HG03103 (cell line): ENCODE data around the gene SCAANT1.

Source experiments
- ATAC-seq: cut with Tn5 transposase; IDR thresholded peaks from one replicate; pipeline ENCODE4 v1.9.1; 2021; ENCODE audit warnings: low read depth; ENCODE audit not compliant: unreplicated experiment

Gene SCAANT1

DNA sequence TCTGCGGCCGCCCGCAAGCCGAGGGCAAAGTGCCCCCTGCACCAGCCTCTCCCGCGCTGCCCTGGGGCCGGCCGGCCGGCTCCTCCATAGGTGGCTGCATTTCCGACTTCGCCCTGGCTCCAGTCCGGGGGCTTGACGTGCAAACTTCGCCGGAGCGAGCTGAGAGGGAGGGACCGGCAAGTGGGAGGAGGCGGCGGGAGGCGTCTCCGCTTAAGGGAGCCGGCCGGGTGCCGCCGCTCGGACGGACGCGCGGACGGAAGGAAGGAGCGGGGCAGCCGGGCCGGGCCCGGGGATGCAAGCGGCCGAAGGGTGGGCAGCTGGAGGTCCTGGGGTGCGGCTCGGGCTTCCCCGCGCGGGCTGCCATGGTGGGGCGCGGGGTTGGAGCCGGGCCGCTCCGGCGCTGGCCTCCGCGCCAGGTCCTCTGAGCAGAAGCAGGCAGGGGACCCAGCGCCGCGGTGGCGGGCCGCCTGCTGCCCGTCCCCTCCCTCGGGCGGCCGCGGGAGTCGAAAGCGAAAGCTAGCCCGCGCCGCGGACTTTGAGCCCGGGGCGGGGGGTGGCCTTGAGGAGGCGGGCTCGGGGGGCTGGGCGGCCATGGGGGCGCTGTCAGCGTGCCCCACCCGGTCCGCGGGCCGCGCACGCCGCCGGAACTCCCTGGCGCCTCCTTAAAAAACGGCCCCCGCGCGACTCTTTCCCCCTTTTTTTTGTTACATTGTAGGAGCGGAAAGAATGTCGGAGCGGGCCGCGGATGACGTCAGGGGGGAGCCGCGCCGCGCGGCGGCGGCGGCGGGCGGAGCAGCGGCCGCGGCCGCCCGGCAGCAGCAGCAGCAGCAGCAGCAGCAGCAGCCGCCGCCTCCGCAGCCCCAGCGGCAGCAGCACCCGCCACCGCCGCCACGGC is at the start of gene SCAANT1:
Gene SCAANT1, minus strand, starts transcription at position 511 of the 895 bp plus-strand sequence.
- peak; percentile 67 for ATAC-seq

GRCh38 chr3:63961891-63962290 is 49.7 kb upstream of the SCAANT1 start:
- no peak for ATAC-seq

- ATAC-seq = no peak
Observed at GRCh38 chr3:63960048-63960711, 48.0 kb upstream of the SCAANT1 start.

DNA sequence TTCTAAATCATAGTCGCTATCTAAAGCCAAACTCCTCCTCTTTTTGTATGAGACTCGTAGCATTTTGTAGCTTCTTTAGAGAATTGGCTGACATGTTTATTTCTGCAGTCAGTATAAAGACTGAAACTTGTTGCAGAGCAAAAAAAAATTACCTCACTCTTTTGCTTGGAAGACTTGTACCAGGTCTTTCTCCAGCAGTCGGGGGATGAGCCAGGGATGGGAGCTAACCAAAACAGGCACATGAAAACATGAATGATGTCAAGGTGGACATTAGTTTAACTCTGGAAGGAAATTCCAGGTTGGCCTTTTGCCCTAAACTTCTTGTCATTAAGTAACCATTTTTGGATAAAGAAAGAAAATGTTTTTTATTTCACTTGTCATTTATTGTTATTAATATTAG is 47.0 kb upstream of the SCAANT1 start:
- no peak for ATAC-seq

DNA sequence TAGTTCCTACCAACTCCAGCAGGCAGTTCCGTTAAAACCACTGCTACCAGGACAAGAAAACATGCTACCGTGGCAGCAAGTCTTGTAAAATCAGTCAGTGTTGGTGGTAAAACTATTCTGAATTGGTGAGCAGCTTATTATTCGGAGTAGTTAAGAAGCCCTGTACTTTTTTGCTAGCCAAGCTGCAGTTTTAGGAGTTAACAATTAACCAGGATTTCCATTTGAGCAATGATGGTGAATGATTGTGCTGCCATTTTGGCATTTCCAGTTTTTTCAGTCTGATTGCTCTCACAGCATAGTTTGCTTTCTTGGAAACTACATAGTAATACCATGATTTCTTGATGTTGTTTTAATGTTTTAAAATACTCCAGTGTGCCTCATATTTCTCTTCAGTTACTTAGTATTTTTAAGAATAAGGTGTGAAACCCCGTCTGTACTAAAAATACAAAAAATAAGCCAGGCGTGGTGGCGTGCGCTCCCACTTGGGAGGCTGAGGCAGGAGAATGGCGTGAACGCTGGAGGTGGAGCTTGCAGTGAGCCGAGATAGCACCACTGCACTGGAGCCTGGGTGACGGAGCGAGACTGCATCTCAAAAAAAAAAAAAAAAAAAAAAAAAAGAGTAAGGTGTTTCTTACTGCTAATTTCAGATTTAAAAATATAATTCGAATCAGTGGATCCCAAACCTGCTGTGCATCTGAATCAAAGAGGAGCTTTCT is 43.8 kb upstream of the SCAANT1 start:
- no peak for ATAC-seq

DNA sequence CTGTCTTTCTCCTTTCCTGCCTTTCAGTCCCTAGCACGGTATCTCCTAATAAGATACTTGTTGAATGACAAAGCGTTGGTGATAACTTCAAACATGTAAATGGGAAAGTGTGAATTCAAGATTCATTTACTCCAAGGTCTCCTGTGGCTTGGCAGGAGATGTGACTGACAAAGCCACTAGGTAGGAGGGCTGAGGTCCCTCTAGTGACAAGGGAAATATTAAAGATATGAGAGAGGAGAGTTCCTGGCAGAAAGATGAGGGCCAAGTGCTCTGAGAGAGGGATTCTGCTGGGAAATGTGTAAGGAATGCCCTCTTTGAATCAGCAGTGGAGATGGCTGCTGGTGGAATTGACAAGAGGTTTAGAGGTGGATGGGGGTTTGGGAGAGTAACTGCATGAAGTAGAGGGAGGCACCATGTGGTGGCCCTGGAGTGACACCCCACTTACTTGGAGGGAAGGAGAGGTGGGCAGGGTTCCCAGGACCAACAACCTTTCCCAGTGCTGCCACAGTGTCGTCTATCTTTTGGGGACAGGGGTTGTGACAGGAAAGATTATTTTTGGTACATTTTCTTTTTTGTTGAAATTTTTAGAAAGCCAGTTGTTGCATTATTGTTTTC is 43.0 kb upstream of the SCAANT1 start:
- no peak for ATAC-seq

DNA sequence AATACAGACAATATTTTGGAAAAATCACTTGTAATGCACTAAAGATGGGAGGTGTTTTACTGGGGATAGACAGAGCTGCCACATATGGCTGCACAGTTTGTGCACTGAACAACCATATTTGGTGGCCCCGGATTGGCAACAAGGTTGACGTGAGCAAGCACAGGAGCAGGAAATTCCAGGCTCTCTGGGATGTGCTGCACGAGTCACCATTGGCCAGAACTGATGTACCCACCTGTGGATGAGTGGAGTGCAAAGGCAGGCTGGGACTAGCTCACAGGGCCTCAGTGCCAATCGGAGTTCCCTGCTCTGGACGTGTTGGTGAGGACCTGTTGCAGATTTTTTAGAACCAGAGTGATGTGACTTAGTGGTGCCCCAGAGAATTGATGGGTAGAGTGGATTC is 42.0 kb upstream of the SCAANT1 start:
- no peak for ATAC-seq

DNA sequence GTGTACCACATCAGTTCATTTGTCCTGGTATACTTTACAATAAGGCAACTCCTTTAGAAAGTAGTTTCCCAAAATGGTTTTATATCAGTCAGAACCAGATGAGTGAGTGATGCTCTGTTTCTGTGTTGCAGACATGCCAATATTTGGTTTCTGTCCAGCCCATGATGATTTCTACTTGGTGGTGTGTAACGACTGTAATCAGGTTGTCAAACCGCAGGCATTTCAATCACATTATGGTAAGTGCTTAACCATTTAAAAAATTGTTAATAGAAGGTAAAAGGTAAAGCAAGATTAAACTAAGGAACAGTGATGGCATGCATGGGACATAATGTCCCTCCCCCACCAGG is 40.0 kb upstream of the SCAANT1 start:
- ATAC-seq = no peak

DNA sequence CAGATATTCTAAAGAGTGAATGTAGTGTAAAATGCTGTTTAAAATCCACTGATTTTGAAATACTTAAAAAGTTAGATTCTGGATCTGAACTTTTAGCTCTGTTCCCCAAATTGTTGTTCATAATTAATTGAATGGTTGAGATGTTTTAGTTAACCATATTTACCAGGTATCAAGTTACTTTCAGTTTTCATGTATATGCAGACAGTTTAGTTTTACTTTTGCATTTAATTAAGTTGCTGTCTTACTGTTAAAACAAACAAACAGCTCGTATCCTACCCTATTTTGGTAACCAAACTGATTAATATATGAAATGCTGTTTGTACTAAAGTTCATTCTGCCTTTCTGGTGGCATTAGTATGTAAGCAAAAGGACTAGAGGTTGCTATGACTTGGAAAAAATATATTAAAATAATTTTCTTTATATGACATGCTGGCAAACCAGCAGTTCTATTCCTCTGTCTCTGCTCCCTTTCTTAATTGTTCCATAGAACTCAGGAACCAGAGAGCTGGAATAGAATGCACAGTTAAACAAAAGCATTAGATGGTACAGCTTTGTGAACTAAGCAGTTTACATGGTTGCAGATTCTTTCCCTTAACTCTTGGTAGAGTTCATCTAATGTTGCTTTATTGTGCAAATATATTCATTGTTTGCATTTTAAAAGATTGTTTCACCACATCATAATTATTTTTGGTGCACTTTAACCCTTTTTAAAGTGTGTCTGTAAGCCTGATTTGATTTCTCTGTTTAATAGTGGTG is 39.5 kb upstream of the SCAANT1 start:
- ATAC-seq = no peak

DNA sequence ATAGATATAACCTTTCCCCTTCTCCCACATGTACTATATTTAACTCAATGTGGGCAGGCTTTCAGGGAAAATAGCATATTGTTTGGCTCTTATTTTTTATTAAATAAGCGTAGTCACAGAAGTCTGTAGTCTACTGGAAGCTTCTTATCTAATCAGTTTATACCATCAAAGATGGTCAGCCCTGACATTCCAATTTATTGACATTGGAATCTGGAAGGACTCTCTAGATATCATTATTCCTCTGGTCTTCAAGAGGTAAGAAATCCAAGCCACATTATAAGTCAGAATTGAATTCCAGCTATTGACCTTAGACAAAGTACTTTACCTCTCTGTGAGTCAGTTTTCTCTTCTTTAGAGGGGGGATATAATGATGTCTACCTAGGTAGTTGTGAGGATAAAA is 38.5 kb upstream of the SCAANT1 start:
- no peak for ATAC-seq

DNA sequence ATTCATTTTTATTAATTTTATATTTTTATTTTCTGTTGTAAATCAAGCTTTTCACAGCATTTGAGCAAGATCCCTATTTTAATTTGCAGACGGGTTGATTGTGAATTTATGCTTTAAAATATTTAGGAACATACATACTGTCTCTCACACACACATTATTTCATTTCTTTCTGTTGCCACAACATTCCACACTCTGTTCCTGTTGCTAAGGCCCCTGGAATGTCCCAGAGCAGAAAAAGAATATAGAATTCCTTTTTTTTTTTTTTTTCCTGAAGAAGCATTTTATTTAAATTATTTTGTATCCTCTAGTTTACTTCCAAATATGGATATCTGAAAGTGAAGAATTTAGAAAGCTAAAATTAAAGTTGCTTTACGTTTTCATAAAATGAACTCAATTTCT is 36.8 kb upstream of the SCAANT1 start:
- no peak for ATAC-seq

- ATAC-seq = no peak
Observed at GRCh38 chr3:63947594-63947993, 35.4 kb upstream of the SCAANT1 start.

GRCh38 chr3:63946753-63947152 is 34.6 kb upstream of the SCAANT1 start:
- ATAC-seq = no peak

- ATAC-seq = no peak
Observed at GRCh38 chr3:63945558-63946096, 33.4 kb upstream of the SCAANT1 start.

- ATAC-seq = no peak
Observed at GRCh38 chr3:63943678-63944077, 31.5 kb upstream of the SCAANT1 start.

DNA sequence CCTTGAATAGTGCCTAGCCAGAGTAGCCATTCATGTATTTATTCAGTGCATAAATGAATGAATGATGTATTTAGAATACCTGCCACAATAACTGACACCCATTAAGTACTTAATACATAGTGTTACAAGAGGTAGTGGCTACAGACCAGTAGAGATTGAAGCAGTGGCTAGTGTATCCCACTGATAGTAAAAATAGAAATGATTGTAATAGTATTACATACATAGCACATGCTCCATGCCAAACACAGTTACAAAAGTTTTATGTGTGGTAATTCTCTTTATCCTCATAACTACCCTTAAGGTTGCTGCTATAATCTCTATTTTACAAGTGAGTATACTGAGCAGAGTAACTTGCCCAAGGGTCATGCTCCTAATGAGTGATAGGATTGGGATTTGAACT is 30.3 kb upstream of the SCAANT1 start:
- ATAC-seq = no peak

DNA sequence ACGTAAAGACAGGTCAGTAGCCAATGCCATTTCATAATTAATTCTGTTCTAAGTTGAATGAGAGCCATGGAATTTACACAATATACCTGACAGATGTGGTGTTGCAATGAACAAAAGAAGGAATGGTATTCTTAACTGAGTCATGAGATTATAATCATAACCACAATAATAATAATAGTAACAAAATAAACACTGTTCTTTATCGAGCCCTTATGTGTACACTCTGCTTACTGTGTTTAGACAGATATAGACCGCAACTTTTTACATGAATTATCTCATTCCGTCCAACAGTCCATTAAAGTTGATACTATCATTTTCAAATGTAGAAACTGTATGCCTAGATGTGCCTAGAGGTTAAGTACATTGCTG is 28.2 kb upstream of the SCAANT1 start:
- ATAC-seq = no peak

- ATAC-seq = peak; percentile 51
Observed at GRCh38 chr3:63937661-63938651, 25.8 kb upstream of the SCAANT1 start.

DNA sequence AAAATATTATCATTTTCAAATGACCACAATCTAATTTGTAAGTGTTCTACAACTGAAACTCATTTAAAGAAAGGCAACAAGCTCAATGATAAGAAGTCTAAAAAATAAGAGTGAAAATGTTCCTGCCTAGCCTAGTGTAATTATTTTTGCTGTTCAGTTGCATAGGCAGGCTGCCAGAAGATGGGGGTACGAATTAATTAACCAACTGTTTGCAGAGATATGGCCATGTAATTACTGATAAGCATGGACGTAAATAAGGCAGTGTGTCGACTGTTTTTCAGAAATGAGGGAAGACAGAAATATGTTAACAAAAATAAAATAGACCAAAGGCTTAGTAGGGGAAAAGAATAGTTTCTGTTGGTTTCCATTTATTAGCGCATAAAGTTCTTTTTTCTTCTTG is 24.7 kb upstream of the SCAANT1 start:
- ATAC-seq = no peak
